ENCODE results near the gene SLF2. TPM values are rescaled to one million over a fixed set of nuclear protein-coding genes. Genes with fewer than 3 reads are reported as not detected.

The SLF2 gene
- total and polyA plus RNA-seq, 2 donors from 2014 or later = 6.7 to 29.6 TPM

DNA sequence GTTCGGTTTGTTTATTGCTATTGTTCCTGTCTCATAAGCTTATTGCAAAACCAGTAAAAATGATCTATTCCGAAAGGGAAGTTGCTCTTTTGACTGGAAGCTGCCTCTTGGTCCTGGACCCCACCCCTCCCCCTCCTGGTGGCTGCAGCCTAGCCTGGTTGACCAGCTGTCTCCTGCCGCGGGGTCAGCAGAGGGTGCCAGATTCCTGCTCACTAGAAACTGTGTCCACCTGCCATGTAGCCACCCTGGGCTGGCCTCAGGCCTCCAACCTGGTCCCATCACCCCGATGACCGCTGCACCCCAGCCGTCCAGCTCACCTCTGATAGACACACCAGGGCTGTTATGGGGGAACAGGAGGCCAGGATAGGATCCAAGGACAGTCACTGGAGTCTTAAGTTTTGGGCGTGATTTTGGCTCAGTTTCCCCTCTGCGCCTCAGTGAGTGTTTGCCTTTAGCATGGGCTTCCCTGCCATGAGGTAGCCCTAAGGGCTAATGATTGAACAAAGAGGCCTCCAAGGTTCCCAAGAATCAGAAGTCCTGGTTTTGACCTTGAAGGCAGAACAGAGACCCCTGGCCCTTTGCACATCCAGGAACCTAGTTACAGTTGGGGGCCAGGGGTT is 32.9 kb upstream of the SLF2 start:
- Histone ChIP-seq H3K27me3 (ENCODE audit: control insufficient read depth, insufficient read depth, low read length) (no peaks in the 10 kb centered on the region), H3K9me3 (ENCODE audit: control insufficient read depth in 2 of 3, insufficient read depth in 1 of 3, low read length in 3 of 3) (no peaks in the 10 kb centered on the region), H3K4me1 (ENCODE audit: control insufficient read depth in 2 of 3, insufficient read depth in 2 of 3, low read depth in 1 of 3, low read length in 3 of 3) (peaks cover 0 to 6% (median 3%) of the 10 kb centered on the region in 3 donors), H3K4me3 (ENCODE audit: low read length in 3 of 3) (no peak overlapping the region), H3K27ac (ENCODE audit: low read depth in 2 of 2, low read length in 2 of 2) (no peak overlapping the region), H3K36me3 (ENCODE audit: control insufficient read depth in 2 of 3, insufficient read depth in 3 of 3, low read length in 3 of 3) (no peaks in the 10 kb centered on the region), H3K9ac (ENCODE audit: low read length in 3 of 3) (no peak overlapping the region)
- DNase-seq (peak in 1 of 5 donors; percentile 76), FAIRE-seq (no peak)
- intact Hi-C loops (cut with DNase I) = loop anchor here (10.0 kb wide), 1 partner anchor 315 kb away; no protein-coding TSS in a partner anchor
- TF ChIP-seq, protein P1, sequence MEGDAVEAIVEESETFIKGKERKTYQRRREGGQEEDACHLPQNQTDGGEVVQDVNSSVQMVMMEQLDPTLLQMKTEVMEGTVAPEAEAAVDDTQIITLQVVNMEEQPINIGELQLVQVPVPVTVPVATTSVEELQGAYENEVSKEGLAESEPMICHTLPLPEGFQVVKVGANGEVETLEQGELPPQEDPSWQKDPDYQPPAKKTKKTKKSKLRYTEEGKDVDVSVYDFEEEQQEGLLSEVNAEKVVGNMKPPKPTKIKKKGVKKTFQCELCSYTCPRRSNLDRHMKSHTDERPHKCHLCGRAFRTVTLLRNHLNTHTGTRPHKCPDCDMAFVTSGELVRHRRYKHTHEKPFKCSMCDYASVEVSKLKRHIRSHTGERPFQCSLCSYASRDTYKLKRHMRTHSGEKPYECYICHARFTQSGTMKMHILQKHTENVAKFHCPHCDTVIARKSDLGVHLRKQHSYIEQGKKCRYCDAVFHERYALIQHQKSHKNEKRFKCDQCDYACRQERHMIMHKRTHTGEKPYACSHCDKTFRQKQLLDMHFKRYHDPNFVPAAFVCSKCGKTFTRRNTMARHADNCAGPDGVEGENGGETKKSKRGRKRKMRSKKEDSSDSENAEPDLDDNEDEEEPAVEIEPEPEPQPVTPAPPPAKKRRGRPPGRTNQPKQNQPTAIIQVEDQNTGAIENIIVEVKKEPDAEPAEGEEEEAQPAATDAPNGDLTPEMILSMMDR (IDR thresholded peaks at IDR 0.05; ENCODE audit: borderline replicate concordance, extremely low read depth, insufficient read depth) = peak; percentile 0

DNA sequence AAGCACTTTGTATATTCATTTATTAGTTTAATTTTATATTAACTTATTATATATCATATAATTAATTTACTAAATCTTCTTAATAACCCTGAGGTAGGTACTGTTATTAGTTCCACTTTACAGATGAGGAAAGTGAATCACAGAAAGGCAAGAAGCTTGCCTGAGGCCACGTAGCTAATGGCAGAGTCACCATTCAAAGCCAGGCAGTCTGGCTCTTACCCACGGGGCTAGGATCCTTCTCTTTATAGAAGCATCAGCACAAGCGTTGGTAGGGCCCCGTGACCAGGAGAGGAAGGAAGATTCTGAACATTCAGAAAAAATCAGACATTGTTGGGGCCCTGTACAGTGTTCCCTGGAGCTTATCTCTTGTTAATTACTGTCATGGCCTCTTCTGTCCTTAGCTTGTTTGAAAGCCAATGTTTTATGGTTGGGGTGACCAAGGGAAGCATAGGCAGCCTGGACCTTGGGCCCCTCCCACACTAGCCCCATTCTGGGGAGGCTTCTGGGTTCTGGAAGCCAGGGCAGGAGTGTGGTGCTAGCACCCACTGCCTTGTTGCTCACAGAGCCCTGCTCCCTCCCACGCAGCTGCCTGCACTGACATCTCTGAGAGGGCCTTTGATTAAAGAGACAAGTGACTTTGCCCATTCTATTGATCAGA is 31.1 kb upstream of the SLF2 start:
- intact Hi-C loops (cut with DNase I) = no loop called here
- TF ChIP-seq, protein P1 (IDR thresholded peaks at IDR 0.05; ENCODE audit: borderline replicate concordance, extremely low read depth, insufficient read depth) = no peak
- Histone ChIP-seq H3K4me3 (ENCODE audit: low read length in 3 of 3) (no peak overlapping the region), H3K27me3 (ENCODE audit: control insufficient read depth, insufficient read depth, low read length) (no peaks in the 10 kb centered on the region), H3K4me1 (ENCODE audit: control insufficient read depth in 2 of 3, insufficient read depth in 2 of 3, low read depth in 1 of 3, low read length in 3 of 3) (no peaks in the 10 kb centered on the region), H3K27ac (ENCODE audit: low read depth in 2 of 2, low read length in 2 of 2) (no peak overlapping the region), H3K9ac (ENCODE audit: low read length in 3 of 3) (no peak overlapping the region), H3K9me3 (ENCODE audit: control insufficient read depth in 2 of 3, insufficient read depth in 1 of 3, low read length in 3 of 3) (no peaks in the 10 kb centered on the region), H3K36me3 (ENCODE audit: control insufficient read depth in 2 of 3, insufficient read depth in 3 of 3, low read length in 3 of 3) (no peaks in the 10 kb centered on the region)
- peak in 1 of 5 donors; percentile 64 for DNase-seq
- no peak for FAIRE-seq

DNA sequence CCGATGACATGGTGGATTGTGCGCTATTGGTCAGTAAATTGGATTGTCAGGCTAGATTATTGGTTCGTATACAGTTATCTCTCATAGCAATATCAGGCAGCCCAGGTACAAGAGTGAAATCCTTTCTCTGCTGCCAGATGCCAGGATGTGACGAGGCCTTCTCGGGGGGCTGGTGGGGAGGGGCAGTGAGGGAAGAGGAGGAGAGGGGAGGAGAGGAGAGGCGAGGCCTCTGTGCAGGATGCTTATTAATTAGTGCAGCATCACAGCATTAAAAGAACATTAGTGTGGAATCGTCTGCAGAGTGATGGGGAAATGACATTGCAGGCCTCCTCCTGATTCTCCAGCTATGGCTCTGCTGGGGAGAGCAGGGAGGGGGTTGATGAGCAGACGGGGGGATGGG is 30.5 kb upstream of the SLF2 start:
- TF ChIP-seq, protein P1 (IDR thresholded peaks at IDR 0.05; ENCODE audit: borderline replicate concordance, extremely low read depth, insufficient read depth) = no peak
- H3K4me3 ChIP-seq (ENCODE audit: low read length in 3 of 3) = no peak overlapping the region
- intact Hi-C loops (cut with DNase I) = no loop called here
- no peaks in the 10 kb centered on the region for H3K36me3 ChIP-seq (ENCODE audit: control insufficient read depth in 2 of 3, insufficient read depth in 3 of 3, low read length in 3 of 3)
- no peaks in the 10 kb centered on the region for H3K4me1 ChIP-seq (ENCODE audit: control insufficient read depth in 2 of 3, insufficient read depth in 2 of 3, low read depth in 1 of 3, low read length in 3 of 3)
- DNase-seq = peak in 1 of 5 donors; percentile 68
- no peaks in the 10 kb centered on the region for H3K9me3 ChIP-seq (ENCODE audit: control insufficient read depth in 2 of 3, insufficient read depth in 1 of 3, low read length in 3 of 3)
- no peaks in the 10 kb centered on the region for H3K27me3 ChIP-seq (ENCODE audit: control insufficient read depth, insufficient read depth, low read length)
- no peak overlapping the region for H3K9ac ChIP-seq (ENCODE audit: low read length in 3 of 3)
- no peak overlapping the region for H3K27ac ChIP-seq (ENCODE audit: low read depth in 2 of 2, low read length in 2 of 2)
- no peak for FAIRE-seq

Data from kidney (tissue), 14 donors.